ENCODE data around the gene SFI1.
"Not testable (repeated sequence)": the region's sequence is repeated elsewhere in the genome, so short reads cannot be mapped to it uniquely, and the experiment has no call there.

GRCh38 chr22:31482470-31482869 lies 13.9 kb upstream of the SFI1 start:
- not testable (repeated sequence) for TF ChIP-seq POLR2A (IDR thresholded peaks at IDR 0.05; ENCODE audit: low read length); GATA1 (IDR thresholded peaks at IDR 0.05; ENCODE audit: low read depth, low read length)
